Vagina (tissue), 2 donors: ENCODE data around the gene RALGAPA2. TPM values are rescaled to one million over a fixed set of nuclear protein-coding genes. Genes with fewer than 3 reads are reported as not detected.

Experiments used
- DNase-seq, 2 donors: peaks; one replicate each; pipeline ENCODE4 v3.0.0-alpha.2; 2017; ENCODE audit errors: extremely low spot score in 2 of 2
- H3K27ac ChIP-seq: fragments of 200-600 bp; sonication (generic); one replicate; pipeline ENCODE4 v1.5.1; 2019
- H3K27me3 ChIP-seq: fragments of 200-600 bp; sonication (generic); one replicate; pipeline ENCODE4 v1.5.1; 2019
- H3K36me3 ChIP-seq, 2 donors: fragments of 200-600 bp; sonication (generic); one replicate each; pipeline ENCODE4 v1.5.1; 2017 to 2019
- H3K4me1 ChIP-seq: fragments of 200-600 bp; sonication (generic); one replicate; pipeline ENCODE4 v1.5.1; 2019
- H3K4me3 ChIP-seq, 2 donors: fragments of 200-600 bp; sonication (generic); 1 replicate in 1 of 2; 2 replicates in 1 of 2; pipeline ENCODE4 v1.5.1; 2016 to 2019
- H3K9me3 ChIP-seq: fragments of 200-600 bp; sonication (generic); one replicate; pipeline ENCODE4 v1.5.1; 2019
- POLR2A ChIP-seq, 2 donors: fragments of 450-650 bp; IDR thresholded peaks; one replicate each; pipeline ENCODE4 v1.6.1; 2017; ENCODE audit warnings: antibody characterized with exemption in 2 of 2, mild to moderate bottlenecking in 2 of 2, moderate library complexity in 2 of 2
- POLR2AphosphoS5 ChIP-seq, 2 donors: sonication (generic); formaldehyde crosslinking; IDR thresholded peaks; one replicate each; pipeline ENCODE4 v1.9.0; 2017; ENCODE audit warnings: antibody characterized with exemption in 2 of 2, mild to moderate bottlenecking in 2 of 2, low read depth in 1 of 2; ENCODE audit not compliant: insufficient read depth in 1 of 2
- intact Hi-C: fragments of 100-400 bp; cut with DNase I; formaldehyde crosslinking; loops from one replicate; pipeline ENCODE4 v1.15.1; 2023
- total RNA-seq: library from RNA; depleted of rRNA; stranded (reverse); fragments of >200 nt; gene quantifications from one replicate; pipeline ENCODE4 v1.2.3, GENCODE V29; 2016
- TF ChIP-seq, protein P1 (sequence below), 3 experiments: fragments of 450-650 bp in 2 of 3; fragments of 200-600 bp in 1 of 3; sonication (generic) in 1 of 3; IDR thresholded peaks; one replicate each; pipeline ENCODE4 v1.5.1; 2017 to 2019; ENCODE audit warnings: antibody characterized with exemption in 3 of 3, mild to moderate bottlenecking in 2 of 3, moderate library complexity in 2 of 3

RALGAPA2 gene
- total RNA-seq, 1 donor from 2014 or later: 31.9 TPM

GRCh38 chr20:20370094-20370575, 342.3 kb downstream of the RALGAPA2 start:
- TF ChIP-seq POLR2A (IDR thresholded peaks at IDR 0.05) (no peak), POLR2AphosphoS5 (IDR thresholded peaks at IDR 0.05; ENCODE audit: insufficient read depth in 1 of 2, low read depth in 1 of 2) (no peak)
- TF ChIP-seq, protein P1, sequence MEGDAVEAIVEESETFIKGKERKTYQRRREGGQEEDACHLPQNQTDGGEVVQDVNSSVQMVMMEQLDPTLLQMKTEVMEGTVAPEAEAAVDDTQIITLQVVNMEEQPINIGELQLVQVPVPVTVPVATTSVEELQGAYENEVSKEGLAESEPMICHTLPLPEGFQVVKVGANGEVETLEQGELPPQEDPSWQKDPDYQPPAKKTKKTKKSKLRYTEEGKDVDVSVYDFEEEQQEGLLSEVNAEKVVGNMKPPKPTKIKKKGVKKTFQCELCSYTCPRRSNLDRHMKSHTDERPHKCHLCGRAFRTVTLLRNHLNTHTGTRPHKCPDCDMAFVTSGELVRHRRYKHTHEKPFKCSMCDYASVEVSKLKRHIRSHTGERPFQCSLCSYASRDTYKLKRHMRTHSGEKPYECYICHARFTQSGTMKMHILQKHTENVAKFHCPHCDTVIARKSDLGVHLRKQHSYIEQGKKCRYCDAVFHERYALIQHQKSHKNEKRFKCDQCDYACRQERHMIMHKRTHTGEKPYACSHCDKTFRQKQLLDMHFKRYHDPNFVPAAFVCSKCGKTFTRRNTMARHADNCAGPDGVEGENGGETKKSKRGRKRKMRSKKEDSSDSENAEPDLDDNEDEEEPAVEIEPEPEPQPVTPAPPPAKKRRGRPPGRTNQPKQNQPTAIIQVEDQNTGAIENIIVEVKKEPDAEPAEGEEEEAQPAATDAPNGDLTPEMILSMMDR (IDR thresholded peaks at IDR 0.05): no peak
- Histone ChIP-seq H3K36me3 (no peaks in the 10 kb centered on the region), H3K27ac (no peak overlapping the region), H3K9me3 (no peaks in the 10 kb centered on the region), H3K4me3 (no peak overlapping the region), H3K4me1 (peaks cover 26% of the 10 kb centered on the region), H3K27me3 (peaks cover 8% of the 10 kb centered on the region)
- DNase-seq: no peak
- intact Hi-C loops: no loop called here

DNA sequence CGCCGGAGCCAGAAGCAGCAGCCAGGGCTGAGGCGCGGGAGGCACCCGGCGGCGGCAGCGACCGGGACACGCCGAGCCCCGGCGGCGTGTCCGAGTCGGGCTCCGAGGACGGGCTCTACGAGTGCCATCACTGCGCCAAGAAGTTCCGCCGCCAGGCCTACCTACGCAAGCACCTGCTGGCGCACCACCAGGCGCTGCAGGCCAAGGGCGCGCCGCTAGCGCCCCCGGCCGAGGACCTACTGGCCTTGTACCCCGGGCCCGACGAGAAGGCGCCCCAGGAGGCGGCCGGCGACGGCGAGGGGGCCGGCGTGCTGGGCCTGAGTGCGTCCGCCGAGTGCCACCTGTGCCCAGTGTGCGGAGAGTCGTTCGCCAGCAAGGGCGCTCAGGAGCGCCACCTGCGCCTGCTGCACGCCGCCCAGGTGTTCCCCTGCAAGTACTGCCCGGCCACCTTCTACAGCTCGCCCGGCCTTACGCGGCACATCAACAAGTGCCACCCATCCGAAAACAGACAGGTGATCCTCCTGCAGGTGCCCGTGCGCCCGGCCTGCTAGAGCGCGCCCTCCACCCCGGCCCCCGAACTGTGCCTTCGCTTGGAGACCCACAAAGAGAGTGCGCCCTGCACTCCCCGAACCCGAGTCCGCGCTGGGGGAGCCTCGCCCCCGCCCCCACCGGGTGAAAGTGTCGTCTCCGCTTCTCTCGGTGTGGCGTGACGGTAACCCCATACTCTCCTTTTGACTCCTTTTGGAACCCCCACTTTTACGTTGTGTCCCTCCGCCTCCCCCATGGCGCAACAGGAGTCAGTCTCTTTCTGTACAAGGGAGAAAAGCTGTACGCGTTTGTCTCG, 343.0 kb downstream of the RALGAPA2 start:
- peak overlapping the region; percentile 11 to 30 for H3K4me3 ChIP-seq
- TF ChIP-seq POLR2AphosphoS5 (IDR thresholded peaks at IDR 0.05; ENCODE audit: insufficient read depth in 1 of 2, low read depth in 1 of 2) (no peak), POLR2A (IDR thresholded peaks at IDR 0.05) (no peak)
- TF ChIP-seq, protein P1 (IDR thresholded peaks at IDR 0.05): no peak
- H3K4me1 ChIP-seq: peaks cover 32% of the 10 kb centered on the region
- no peak for DNase-seq
- no peaks in the 10 kb centered on the region for H3K36me3 ChIP-seq
- H3K9me3 ChIP-seq: no peaks in the 10 kb centered on the region
- intact Hi-C loops: no loop called here
- peaks cover 14% of the 10 kb centered on the region for H3K27me3 ChIP-seq
- H3K27ac ChIP-seq: no peak overlapping the region

GRCh38 chr20:20368418-20369249, 343.8 kb downstream of the RALGAPA2 start:
- Histone ChIP-seq H3K4me3 (peak overlapping the region; percentile 11 to 30), H3K4me1 (peaks cover 41% of the 10 kb centered on the region), H3K27ac (no peak overlapping the region), H3K27me3 (peaks cover 22% of the 10 kb centered on the region), H3K9me3 (no peaks in the 10 kb centered on the region), H3K36me3 (no peaks in the 10 kb centered on the region)
- DNase-seq: no peak
- no peak for TF ChIP-seq POLR2A (IDR thresholded peaks at IDR 0.05)
- TF ChIP-seq, protein P1 (IDR thresholded peaks at IDR 0.05): no peak
- no peak for TF ChIP-seq POLR2AphosphoS5 (IDR thresholded peaks at IDR 0.05; ENCODE audit: insufficient read depth in 1 of 2, low read depth in 1 of 2)
- intact Hi-C loops: no loop called here

GRCh38 chr20:20367575-20368417, 344.6 kb downstream of the RALGAPA2 start, which contains the start of gene INSM1:
TSS of gene INSM1 (plus strand) at chr20:20368104. CDS start at chr20:20368268, 164 bp downstream.
- TF ChIP-seq POLR2AphosphoS5 (IDR thresholded peaks at IDR 0.05; ENCODE audit: insufficient read depth in 1 of 2, low read depth in 1 of 2) (no peak), POLR2A (IDR thresholded peaks at IDR 0.05) (no peak)
- TF ChIP-seq, protein P1 (IDR thresholded peaks at IDR 0.05): no peak
- Histone ChIP-seq H3K4me1 (peaks cover 43% of the 10 kb centered on the region), H3K4me3 (peak within 1 kb of the TSS; percentile 11 to 38), H3K36me3 (no peaks in the 10 kb centered on the region), H3K9me3 (no peaks in the 10 kb centered on the region), H3K27me3 (peaks cover 26% of the 10 kb centered on the region), H3K27ac (no peak within 1 kb of the TSS)
- DNase-seq: no peak
- intact Hi-C loops: no loop called here
